SKM-1 (cell line): ENCODE measurements around the gene TPCN2.

Source experiments
- DNase-seq: peaks from one replicate; lab custom pipeline; 2025; ENCODE audit not compliant: unreplicated experiment; lab: John Stamatoyannopoulos, UW

TPCN2 gene

DNA sequence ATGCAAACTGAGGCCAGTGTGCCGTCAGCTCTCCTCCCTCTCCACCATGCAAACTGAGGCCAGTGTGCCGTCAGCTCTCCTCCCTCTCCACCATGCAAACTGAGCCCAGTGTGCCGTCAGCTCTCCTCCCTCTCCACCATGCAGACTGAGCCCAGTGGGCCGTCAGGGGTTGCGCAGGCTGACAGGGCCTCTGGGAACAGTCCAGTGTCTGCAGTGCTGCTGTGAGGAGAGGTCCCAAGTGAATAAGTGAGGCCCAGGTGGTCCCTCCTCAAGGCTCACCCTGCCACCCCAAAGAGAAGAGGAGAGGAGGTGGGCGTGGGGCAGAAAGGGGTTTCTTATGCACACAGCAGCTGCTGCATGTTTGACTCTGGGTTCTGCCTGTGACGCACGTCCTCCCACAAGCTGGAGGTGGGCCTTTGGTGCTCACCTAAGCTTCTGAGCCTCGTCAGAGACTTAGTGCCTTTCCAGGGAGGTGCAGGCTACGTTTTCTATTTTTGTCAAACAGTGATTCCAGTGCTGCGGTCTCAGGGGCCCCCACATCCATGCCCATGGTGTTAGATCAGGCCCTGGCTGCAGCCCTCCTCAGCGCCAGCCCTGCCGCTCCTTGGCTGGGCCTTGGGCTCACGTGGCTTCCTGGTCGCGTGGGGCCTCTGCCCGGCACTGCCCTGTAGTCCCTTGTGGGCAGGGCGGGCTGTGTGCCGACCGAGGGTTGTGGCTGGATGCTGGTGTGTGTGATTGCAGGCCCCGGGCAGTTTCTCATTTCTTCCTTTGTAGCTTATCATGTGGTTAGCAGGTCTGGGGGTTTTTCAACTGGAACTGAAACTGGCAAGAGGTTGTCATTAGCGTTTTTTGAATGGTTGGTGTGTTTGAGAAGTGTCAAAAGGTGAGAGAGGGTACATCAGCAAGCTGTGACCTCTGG lies 7.1 kb downstream of the TPCN2 start:
- DNase-seq = no peak

DNA sequence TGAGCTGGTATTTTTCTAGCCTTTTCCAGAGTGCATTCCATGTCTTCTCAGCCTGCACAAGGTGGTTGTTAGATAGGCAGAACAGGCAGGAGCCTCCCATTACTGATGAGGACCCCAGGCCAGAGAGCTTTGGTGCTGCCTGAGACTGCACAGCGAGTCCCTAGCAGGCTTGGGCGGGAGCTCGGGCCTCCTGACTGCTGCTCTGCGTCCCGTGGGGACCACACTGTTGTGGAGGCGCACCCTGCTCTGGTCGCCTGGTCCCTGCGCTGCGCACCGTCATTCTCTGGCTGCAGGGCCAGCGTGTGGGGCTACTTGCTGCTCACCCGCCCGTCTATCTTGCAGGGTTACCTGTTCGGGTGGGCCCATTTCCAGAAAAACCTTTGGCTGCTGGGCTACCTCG lies 8.5 kb downstream of the TPCN2 start:
- no peak for DNase-seq

DNA sequence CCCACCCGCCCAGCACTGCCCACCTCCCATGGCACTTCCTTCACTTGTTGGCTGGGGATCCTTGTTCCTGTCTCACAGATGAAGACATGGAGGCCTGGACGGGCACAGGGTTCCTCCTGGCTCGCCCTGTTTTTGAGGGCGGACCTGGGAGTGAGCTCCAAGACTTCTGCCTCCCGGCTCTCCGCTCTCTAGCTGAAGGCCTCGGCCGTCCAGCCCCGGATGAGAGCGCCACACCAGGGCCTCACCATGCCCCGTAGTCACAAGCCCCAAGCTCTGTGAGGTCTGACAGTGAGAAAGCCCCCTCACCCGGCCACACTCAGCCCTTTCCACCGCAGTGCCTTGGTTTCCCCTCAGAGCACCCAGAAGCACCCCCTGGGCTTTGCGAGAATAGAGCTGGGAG lies 9.1 kb downstream of the TPCN2 start:
- no peak for DNase-seq

DNA sequence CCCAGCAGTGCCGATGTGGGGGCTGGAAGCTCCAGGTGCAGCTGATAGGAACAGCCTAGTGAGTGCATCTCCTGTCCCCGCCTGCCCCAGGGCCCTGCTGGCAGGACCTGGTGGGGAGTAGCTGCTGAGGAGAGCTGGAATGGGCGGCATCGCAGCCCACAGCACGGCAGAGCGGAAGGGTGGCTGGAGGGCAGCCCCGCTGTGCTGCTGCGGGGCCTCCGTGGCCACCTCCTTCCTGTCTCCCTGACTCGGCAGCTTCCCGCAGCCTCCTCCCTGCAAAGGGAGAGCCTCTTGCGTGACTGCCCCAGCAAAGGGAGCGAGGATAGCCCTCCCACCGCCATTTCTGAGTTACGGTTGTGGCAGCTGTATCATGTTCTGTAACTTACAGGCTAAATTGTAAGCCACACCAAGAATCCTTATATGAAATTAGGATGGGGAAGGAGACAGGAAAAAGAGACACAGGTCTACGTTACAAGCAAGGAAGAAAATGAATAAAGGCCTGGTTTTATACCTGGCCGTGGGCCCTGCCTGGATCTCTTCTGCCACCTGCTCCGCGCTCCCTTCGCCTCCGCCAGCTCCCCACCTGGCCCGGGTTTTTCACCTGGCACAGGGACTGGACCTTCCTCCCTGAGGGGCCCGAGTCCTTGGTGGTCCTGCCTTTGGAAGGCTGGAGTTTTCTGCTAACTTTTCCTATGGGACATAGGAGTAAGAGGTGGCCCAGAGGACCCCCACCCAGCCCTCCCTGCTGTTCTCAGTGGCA lies 10.0 kb downstream of the TPCN2 start:
- DNase-seq = no peak

DNA sequence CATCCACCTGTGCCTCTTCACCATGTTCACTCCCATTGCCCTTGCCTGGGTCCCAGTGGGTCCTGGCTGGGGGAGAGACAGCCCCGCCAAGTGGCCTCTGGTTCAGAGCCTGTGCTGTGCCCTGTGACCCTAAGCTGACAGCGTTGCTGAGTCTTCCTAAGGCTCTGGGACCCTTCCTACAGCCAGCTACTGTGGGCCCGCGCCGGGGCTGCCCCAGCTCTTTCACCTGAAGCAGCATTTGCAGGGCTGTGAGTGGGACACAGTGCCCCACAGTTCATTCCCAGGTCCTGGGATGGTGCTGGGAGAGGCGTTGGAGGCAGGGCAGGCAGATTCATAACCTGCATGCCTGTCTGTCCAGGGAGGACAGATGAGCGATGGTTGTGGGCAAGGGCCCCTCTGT lies 10.7 kb downstream of the TPCN2 start:
- no peak for DNase-seq

DNA sequence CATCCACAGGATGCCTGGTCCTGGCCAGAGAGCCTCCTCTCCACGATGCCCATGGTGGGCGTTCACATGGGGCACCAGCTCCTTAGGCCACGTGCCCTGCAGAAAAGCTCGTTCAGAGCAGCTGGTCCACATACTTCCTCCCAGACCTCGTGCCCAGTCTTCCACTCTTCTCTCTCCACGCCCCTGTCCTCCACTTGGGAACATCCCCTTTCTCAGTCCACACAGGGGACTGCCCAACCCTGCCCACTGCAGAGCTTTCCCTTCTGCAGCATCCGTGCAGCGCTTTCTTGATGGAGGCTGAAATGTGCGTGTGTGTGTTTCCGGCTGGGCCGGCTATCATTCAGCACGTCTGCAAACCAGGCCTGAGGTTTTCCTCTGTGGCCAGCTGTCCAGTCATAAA lies 11.3 kb downstream of the TPCN2 start:
- no peak for DNase-seq

DNA sequence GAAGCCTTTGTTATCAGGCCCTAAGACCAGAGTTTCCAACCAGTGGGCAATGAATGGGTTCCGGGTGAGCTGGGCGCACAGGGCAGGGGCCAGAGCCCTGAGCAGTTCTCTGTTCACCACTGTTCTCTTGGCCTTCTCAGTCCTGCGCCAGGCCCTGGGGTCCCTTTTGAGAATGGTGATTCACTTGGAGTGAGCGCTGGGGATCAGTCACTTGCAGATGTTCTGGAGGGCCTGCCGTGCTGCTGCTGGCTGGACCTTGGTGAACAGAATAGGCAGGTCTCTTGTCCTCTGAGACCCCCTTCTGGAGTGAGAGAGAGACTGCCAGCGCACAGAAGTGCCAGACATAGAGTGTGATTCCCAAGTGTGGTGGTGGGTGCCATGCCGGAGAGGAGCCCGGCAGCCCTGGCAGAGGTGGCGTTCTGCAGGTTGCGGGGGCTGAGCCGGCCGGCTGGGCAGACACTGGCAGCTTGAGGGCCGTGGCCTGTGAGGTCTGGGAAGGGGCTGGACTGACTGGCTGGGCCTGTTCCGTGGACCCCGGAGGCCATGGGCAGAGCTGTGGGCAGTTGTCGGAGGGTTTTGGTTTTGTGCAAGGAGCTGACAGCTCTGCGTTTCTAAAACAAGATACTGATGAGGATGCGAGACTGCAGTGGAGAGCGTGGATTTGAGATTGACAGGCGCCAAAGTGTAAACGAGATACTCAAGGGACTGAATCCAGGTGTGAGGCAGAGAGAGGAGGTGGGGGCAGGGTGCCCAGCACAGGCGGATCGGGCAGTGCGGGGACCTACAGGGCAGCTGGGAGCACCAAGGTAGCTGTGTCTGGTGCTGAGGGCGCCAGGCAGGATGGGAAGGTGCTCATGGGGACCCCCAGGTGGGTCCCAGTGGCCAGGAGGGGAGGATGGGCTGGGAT lies 12.3 kb downstream of the TPCN2 start:
- no peak for DNase-seq

DNA sequence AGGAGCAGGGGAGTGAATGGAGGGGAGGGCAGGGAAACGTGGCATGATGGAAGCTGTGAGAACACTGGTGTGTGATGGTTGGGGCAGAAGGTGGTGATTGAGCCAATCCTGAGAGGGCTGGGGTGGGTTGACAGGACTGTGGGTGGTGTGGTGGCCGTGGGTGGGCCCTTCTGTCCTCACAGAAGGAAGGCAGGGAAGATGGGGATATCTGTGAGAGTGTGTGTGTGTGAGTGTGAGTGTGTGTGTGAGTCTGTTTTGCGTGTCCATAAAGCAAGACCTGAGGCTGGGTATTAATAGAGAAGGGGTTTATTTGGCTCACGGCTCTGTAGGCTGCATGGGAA lies 13.0 kb downstream of the TPCN2 start:
- no peak for DNase-seq

DNA sequence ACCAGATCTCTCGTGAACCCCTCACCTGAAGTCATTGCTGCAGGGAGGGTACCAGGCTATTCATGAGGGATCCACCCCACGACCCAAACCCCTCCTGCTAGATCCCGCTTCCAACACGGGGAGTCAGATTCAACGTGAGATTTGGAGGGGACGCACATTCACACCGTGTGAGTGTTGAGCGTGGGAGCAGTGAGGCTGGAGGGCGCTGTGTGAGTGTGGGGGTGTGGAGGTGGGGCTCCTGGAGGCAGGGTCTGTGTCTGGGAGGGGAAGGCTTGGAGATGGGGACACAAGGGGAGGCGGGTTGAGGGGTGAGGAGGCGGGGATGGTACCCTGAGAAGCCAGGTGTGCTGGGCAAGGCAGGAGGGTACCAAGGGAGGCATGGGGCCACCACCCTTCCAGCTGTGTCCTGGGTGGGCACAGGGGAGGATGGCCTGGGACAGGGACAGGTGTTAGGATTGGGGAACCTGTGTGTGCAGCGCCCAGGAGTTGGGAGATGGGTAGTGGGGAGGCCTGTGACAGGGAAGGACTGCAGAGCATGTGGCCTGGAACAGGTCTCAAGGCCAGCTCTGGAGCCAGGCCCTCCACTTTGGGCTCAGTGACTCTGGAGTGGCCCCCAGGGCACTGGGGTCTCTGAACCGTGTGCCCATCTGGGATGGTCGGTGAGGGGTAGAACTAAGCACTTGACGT lies 13.6 kb downstream of the TPCN2 start:
- no peak for DNase-seq

DNA sequence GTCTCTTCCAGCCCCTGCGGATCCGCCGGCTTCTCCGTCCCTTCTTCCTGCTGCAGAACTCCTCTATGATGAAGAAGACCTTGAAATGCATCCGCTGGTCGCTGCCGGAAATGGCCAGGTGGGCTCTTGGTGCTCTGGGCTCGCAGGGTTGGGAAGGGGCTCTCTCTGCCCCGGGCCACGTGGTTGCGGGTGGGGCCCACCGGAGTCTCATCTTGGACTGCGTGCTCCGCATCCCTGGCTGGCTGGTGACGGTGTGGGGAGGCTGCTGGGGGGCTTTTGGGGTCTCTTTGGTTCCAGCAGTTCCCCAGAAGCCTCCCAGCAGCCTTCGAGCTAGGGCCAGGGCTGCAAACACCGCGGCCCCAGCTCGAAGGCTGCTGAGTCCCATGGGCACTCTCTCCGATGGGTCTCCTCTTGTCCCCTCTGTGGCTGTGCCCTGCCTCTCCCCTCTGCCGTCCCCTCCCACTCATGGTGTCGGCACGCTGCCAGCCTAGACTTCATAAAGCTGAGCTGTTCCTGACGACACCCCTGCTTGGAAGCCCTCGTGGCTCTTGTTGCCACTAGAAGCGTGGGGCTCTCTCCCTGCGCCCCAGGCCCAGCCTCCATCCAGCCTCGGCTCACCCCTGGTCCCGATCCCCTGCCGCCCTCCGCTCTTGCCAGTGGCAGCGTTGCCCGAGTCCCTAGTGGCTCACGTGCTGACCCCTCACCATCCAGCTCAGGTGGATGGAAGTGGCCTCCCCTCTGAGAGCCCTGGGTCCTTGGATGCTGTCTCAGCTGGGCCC lies 14.3 kb downstream of the TPCN2 start:
- no peak for DNase-seq

DNA sequence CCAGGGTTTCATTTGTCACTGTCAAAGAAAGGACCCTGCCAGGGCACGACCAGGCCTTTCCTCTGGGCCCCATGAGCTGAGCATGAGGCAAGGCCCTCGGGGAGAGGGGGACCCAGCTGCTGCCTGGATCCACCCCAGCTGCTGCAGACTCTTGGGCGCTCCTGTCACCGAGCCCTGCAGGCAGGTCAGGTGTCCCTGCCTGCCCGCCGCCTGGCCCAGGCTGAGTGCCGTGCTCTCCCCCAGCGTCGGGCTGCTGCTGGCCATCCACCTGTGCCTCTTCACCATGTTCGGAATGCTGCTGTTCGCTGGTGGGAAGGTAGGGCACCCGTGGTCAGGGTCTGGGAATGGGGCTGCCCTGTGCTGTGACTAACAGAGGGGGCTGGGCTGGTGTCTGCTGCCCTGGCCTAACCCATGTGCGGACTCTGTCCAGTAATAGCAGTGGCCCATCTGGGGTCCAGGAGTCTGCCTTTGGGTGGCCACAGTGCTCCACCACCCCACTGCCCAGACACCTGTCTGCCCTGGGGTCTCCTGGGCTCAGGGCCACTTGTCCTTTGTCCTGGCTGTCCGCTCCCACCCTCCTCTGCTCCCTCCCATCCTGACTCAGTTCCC lies 15.0 kb downstream of the TPCN2 start:
- no peak for DNase-seq

DNA sequence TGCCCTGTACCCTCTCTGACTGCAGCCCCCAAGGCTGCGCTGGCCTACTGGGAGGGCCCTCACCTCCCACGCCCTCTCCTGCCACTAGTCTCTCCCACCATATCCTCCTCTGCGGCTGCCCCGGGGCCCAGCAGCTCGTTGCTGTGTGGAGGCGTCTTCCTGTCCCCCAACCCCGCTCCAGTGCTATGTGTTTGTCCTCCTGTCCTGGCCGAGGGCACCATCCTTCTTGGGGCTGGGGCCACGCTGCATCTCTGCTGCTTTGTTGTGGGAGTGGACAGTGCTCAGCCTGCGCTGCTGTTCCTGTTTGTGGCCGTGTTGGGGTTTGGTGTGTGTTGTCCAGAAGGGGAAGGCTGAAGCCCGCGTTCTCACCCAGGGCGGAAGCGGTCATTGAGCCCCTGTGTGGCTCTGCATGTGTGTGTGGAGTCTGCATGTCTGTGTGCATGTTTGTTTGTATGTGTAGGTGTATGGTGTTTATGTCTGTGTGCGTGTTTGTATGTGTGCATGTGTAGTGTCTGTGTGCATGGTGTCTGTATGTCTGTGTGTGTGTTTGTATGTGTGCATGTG lies 15.7 kb downstream of the TPCN2 start:
- DNase-seq = no peak

DNA sequence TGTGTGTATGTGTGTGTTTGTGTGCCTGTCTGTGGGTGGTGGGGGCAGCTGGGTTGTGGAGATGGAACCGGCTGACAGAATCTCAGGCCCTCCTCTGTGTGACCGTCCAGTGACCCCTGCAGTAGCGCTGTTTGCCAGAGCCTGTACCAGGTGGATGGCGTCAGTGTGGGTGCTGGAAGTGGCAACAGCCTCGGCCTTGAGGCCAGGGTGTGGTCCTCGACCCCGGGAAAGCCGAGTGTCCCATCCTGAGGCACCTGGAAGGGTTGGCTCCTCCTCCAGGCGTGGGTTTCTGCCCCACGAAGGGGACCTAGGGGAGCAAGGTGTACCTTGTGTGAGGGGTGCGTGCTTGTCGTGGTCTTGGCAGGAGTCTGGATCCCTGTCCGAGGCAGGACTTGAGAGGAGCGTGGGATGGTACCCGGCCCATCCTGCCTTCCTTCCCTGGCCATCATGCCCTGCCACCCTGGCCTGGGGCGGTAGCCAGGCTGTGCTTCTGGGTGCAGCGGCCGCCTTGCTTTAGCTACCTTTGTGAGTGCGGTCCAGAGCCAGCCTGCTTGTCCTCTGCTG lies 16.5 kb downstream of the TPCN2 start:
- no peak for DNase-seq

DNA sequence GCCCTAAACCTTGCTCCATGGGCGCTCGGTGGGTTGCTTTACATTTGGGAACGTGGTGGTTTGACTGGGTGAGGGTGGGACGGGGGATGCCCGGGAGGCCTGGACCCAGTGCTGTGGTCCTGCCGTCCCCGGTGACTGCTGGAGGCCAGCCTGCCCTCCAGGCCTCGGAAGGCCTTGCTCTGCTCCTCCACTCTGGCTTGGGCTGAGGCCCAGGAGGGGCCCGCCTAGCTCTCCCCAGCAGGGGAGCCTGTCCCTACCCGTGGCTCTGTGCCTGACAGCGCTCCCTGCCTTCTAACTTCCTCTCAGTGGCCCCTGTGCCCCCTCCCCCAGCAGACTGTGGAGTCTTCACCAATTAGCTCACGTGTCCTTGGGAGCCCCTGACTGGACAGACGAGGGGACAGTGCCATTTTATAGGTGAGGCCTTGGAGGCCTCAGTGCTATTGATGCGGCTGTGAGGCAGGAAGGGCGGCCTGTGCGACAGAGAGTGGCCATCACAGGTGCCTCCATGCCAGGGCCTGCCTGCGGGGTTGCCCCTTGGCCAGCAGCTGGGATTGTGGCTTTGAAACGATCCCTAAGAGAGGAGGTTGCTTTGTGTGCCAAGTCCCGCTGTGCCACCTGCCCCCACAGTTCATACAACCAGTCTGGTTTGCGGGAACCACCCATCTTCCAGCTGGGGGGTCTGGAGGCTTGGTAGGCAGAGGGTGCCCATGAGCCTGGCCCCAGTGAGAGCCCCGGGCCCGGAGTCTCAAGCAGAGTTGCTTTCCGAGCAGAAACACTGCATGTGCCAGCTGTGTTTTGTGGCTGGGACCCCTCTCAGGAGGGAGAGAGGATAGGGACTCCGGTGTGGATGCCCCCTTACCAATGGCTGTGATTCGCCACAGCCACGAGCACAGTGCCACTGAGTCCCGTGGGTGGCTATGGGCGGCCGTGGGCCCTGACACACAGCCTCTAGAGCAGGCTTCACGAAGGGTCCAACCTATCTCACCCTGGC lies 17.7 kb downstream of the TPCN2 start:
- no peak for DNase-seq

DNA sequence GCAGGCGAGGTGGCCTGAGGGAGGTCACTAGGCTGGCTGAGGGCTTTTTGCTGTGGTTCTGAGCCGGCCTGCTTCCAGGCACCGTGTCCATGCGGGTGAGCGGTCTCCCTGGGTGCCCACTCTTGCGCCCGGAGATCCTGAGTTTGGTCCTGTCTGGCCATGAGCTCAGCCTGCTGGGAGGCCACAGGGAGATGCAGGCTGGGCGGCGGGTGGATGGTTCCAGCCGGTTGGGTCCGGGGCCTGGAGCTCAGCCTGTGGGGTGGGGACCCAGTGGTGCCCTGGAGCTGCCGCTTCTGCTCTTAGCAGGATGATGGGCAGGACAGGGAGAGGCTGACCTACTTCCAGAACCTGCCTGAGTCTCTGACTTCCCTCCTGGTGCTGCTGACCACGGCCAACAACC lies 18.5 kb downstream of the TPCN2 start:
- DNase-seq = no peak

DNA sequence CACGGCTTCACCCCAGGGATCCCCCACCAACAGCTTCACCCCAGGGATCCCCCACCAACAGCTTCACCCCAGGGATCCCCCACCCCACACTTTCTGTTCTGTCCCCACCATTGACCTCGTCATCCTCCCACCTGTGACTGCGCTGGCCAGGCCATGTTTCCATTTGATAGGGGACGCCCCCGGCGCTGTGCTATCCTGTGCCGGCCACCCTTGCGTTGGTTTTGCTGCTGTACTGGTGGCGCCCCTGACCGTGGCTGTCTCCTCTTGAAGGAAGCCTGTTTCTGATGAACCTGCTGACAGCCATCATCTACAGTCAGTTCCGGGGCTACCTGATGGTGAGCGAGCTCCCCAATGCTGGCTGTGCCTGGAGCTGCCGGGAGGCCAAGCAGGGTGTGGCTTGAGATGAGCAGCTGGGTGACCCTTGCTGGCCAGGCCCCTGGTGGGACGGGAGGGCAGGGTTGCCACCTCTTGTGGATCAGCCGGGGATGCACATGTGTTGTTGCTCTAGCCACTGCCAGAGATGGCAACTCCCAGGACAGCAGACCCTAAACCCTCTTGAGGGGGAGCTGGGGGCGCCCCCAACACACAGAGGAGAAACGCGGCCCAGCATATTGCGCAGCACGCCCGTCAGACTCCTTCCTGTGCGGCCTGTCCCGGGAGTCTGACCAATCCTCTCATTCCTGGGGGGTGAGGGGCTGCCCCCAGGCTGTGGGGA lies 22.5 kb downstream of the TPCN2 start:
- no peak for DNase-seq

DNA sequence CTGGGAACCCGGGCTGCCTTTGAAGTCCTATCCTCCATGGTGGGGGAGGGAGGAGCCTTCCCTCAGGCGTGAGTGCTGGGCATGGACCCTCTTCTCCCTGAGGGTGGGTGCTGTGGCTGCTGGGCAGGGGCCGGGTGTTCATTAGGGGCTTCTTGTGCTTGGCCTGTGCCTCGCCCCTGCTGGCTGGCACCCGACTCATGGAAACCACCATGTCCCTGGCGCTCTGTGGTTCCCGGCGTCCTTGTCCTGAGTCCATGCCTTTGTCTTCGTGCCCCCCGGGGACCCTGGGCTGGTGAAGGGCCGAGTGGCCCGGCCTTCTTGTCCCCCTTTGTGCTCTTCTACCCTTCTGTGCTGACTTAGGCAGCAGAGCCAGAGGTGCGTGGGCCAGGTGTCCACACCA lies 23.2 kb downstream of the TPCN2 start:
- DNase-seq = no peak
